AG09319 (cell line): ENCODE data around the gene AIPL1.
"Not testable (repeated sequence)": the region's sequence is repeated elsewhere in the genome, so short reads cannot be mapped to it uniquely, and the experiment has no call there.

Source experiments
- DNase-seq: peaks from one replicate; pipeline ENCODE4 v3.0.0-alpha.2; 2010; ENCODE audit warnings: low read depth; ENCODE audit errors: extremely low read depth
- CTCF ChIP-seq: IDR thresholded peaks from 2 replicates; pipeline ENCODE4 v1.5.1; 2011; ENCODE audit warnings: low read depth, mild to moderate bottlenecking, inconsistent platforms, low read length, moderate library complexity

Gene AIPL1

GRCh38 chr17:6435051-6435450, at the start of gene AIPL1:
Gene AIPL1, minus strand, starts transcription at chr17:6435121. Its CDS starts 17 bp downstream, at chr17:6435104.
- no peak for DNase-seq
- no peak for TF ChIP-seq CTCF

GRCh38 chr17:6483507-6483906, 48.6 kb upstream of the AIPL1 start:
- TF ChIP-seq CTCF = no peak
- no peak for DNase-seq

GRCh38 chr17:6482796-6483195, 47.9 kb upstream of the AIPL1 start:
- not testable (repeated sequence) for DNase-seq

GRCh38 chr17:6482105-6482455, 47.2 kb upstream of the AIPL1 start:
- DNase-seq = no peak
- TF ChIP-seq CTCF = no peak

GRCh38 chr17:6480303-6480675, 45.4 kb upstream of the AIPL1 start:
- no peak for DNase-seq
- TF ChIP-seq CTCF = no peak

- DNase-seq = no peak
- no peak for TF ChIP-seq CTCF
These were observed 44.8 kb upstream of the AIPL1 start for GRCh38 chr17:6479622-6480302.

GRCh38 chr17:6478486-6478885, 43.6 kb upstream of the AIPL1 start:
- no peak for DNase-seq
- TF ChIP-seq CTCF = no peak

GRCh38 chr17:6477831-6478383, 43.0 kb upstream of the AIPL1 start:
- TF ChIP-seq CTCF = no peak
- no peak for DNase-seq
